DND-41 (cell line): Measurements from ENCODE around the gene DIDO1.

Experiments used
- ATAC-seq: fragments of 200-7000 bp; cut with Tn5 transposase; 3 replicates; pipeline ENCODE4 v1.9.1; 2021; ENCODE audit warnings: low read depth; ENCODE audit not compliant: insufficient read depth
- DNase-seq: peaks from one replicate; pipeline ENCODE4 v3.0.0-alpha.2; 2020
- H2AFZ ChIP-seq: 2 replicates; pipeline ENCODE4 v1.6.0; 2012; ENCODE audit warnings: low read depth, low read length
- H3K27ac ChIP-seq: 2 replicates; pipeline ENCODE4 v1.5.1; 2012; ENCODE audit warnings: low read length, inconsistent platforms
- H3K27me3 ChIP-seq: fragments of 200-600 bp; sonication (generic); 2 replicates; pipeline ENCODE4 v1.6.0; 2012; ENCODE audit warnings: low read length, mild to moderate bottlenecking, inconsistent platforms; ENCODE audit not compliant: insufficient read depth, poor library complexity
- H3K36me3 ChIP-seq: 2 replicates; pipeline ENCODE4 v1.5.1; 2012; ENCODE audit warnings: low read length, inconsistent platforms; ENCODE audit not compliant: insufficient read depth
- H3K4me1 ChIP-seq: 2 replicates; pipeline ENCODE4 v1.5.1; 2012; ENCODE audit warnings: mild to moderate bottlenecking, low read length; ENCODE audit not compliant: insufficient read depth
- H3K4me2 ChIP-seq: 2 replicates; pipeline ENCODE4 v1.6.0; 2012; ENCODE audit warnings: mild to moderate bottlenecking, moderate library complexity, low read length, inconsistent platforms; ENCODE audit not compliant: insufficient read depth
- H3K4me3 ChIP-seq, 2 experiments: fragments of 200-600 bp in 1 of 2; shearing (Covaris generic) in 1 of 2; 2 replicates each; pipeline ENCODE4 v1.5.1; 2012 to 2016; ENCODE audit warnings: inconsistent platforms in 2 of 2, low read length in 2 of 2, mild to moderate bottlenecking in 2 of 2, low read depth in 1 of 2, moderate library complexity in 1 of 2
- H3K79me2 ChIP-seq: 2 replicates; pipeline ENCODE4 v1.6.0; 2012; ENCODE audit warnings: low read length, inconsistent platforms; ENCODE audit not compliant: insufficient read depth
- H3K9ac ChIP-seq: 2 replicates; pipeline ENCODE4 v1.6.0; 2012; ENCODE audit warnings: low read depth, mild to moderate bottlenecking, inconsistent platforms, low read length, moderate library complexity
- H3K9me3 ChIP-seq: 2 replicates; pipeline ENCODE4 v1.5.1; 2012; ENCODE audit warnings: low read length, moderate library complexity, mild to moderate bottlenecking, inconsistent platforms; ENCODE audit not compliant: insufficient read depth, severe bottlenecking
- H4K20me1 ChIP-seq: 2 replicates; pipeline ENCODE4 v1.6.0; 2012; ENCODE audit warnings: low read length; ENCODE audit not compliant: insufficient read depth
- CTCF ChIP-seq: IDR thresholded peaks from 2 replicates; pipeline ENCODE4 v1.5.1; 2012; ENCODE audit warnings: borderline replicate concordance, low read length, moderate library complexity, mild to moderate bottlenecking; ENCODE audit not compliant: poor library complexity, severe bottlenecking; ENCODE audit errors: extremely low read depth
- EZH2 ChIP-seq: IDR thresholded peaks from 3 replicates; pipeline ENCODE4 v1.6.1; 2012; ENCODE audit warnings: borderline replicate concordance, low read depth, mild to moderate bottlenecking, moderate library complexity, low read length, inconsistent platforms; ENCODE audit not compliant: severe bottlenecking

DIDO1 gene

GRCh38 chr20:62858058-62858830, 68.1 kb downstream of the DIDO1 start:
- DNase-seq (no peak), ATAC-seq (no peak)
- Histone ChIP-seq H3K9me3 (no peaks in the 10 kb centered on the region), H3K27ac (no peak overlapping the region), H2AFZ (no peak overlapping the region), H3K4me2 (no peak overlapping the region; the same call in 1 of the 2 replicates), H3K4me1 (peaks cover 29% of the 10 kb centered on the region), H3K4me3 (no peak overlapping the region), H3K9ac (no peak overlapping the region), H4K20me1 (peaks cover 36% of the 10 kb centered on the region), H3K36me3 (peaks cover 45% of the 10 kb centered on the region), H3K27me3 (no peaks in the 10 kb centered on the region), H3K79me2 (peaks cover 47% of the 10 kb centered on the region)
- TF ChIP-seq EZH2 (no peak), CTCF (no peak)

- Histone ChIP-seq H3K4me1 (peaks cover 24% of the 10 kb centered on the region), H3K4me2 (no peak overlapping the region), H3K9ac (no peak overlapping the region), H3K9me3 (no peaks in the 10 kb centered on the region), H3K27ac (no peak overlapping the region), H2AFZ (no peak overlapping the region), H3K4me3 (no peak overlapping the region), H3K27me3 (no peaks in the 10 kb centered on the region), H3K36me3 (peaks cover 54% of the 10 kb centered on the region), H3K79me2 (peaks cover 50% of the 10 kb centered on the region), H4K20me1 (peaks cover 39% of the 10 kb centered on the region)
- ATAC-seq, result no peak
- no peak for TF ChIP-seq EZH2
- TF ChIP-seq CTCF, result no peak
- no peak for DNase-seq
Measured at GRCh38 chr20:62856931-62857619, 69.2 kb downstream of the DIDO1 start.

GRCh38 chr20:62855120-62855519, 71.2 kb downstream of the DIDO1 start:
- Histone ChIP-seq H2AFZ (no peak overlapping the region), H3K27me3 (no peaks in the 10 kb centered on the region), H3K79me2 (peaks cover 47% of the 10 kb centered on the region), H3K27ac (no peak overlapping the region), H3K9ac (no peak overlapping the region), H3K4me3 (no peak overlapping the region), H3K4me2 (no peak overlapping the region), H3K9me3 (no peaks in the 10 kb centered on the region), H3K36me3 (peaks cover 71% of the 10 kb centered on the region), H3K4me1 (peaks cover 15% of the 10 kb centered on the region), H4K20me1 (peaks cover 44% of the 10 kb centered on the region)
- no peak for TF ChIP-seq CTCF
- TF ChIP-seq EZH2, result no peak
- ATAC-seq (no peak), DNase-seq (no peak)
